HG03521 (cell line): ENCODE results near the gene SLFN14.
"Not testable (repeated sequence)": the region's sequence is repeated elsewhere in the genome, so short reads cannot be mapped to it uniquely, and the experiment has no call there.

Source experiments
- ATAC-seq: cut with Tn5 transposase; IDR thresholded peaks from one replicate; pipeline ENCODE4 v1.9.1; 2021; ENCODE audit warnings: mild to moderate bottlenecking, moderate library complexity; ENCODE audit not compliant: unreplicated experiment

Gene SLFN14

DNA sequence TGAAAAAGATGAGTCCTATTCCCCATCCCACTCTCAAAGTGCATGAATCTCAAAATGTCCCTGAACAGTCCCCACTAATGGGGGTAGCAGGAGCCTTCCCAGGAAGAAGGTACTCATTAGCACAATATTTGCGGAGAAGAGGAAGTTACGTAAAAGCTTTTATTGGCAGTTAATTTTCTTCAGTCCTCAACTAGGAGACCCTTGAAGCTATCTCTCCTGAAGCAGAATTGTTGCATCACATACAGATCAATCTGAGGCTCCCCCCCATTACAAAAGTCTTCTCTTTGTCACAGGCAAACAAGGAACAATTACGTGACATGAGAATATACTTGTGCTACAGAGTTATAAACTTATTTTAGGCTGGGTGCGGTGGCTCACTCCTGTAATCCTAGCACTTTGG, 37.3 kb downstream of the SLFN14 start:
- ATAC-seq, result no peak

DNA sequence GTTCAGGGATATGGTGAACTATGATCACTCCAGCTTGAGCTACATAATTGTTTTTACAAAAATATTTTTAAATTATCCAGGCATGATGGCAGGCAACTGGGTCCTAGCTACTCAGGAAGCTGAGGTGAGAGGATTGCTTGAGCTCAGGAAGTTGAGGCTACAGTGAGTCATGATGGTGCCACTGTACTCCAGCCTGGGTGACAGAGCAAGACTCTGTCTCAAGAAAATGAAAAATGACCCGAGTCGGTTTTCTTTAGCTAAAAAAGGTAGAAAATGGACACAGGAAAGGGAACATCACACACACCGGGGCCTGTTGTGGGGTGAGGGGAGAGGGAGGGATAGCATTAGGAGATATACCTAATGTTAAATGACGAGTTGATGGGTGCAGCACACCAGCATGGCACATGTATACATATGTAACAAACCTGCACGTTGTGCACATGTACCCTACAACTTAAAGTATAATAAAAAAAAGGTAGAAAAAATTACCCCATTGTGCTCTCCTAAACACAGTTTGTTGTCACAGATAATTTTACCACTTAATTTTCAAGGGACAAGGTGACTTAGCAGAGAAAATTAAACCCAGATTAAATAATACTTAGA, 38.9 kb downstream of the SLFN14 start:
- ATAC-seq, result not testable (repeated sequence)

DNA sequence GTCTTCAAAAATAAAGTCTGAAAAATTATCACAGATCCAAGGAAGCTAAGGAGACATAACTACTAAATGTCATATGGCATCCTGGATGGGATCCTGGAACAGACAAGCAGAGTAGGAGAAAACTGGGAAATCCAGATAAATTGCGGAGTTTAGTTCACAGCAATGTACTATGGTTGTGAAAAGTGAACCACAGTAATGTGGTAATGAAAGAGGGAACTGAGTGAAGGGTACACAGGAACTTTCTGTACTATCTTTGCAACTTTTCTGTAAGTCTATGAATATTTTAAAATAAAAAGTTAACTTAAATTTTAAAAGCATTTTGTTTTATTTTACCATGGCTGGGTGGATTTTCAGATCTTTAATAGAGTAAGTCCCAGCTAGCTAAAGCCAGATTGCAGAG, 39.5 kb downstream of the SLFN14 start:
- no peak for ATAC-seq

DNA sequence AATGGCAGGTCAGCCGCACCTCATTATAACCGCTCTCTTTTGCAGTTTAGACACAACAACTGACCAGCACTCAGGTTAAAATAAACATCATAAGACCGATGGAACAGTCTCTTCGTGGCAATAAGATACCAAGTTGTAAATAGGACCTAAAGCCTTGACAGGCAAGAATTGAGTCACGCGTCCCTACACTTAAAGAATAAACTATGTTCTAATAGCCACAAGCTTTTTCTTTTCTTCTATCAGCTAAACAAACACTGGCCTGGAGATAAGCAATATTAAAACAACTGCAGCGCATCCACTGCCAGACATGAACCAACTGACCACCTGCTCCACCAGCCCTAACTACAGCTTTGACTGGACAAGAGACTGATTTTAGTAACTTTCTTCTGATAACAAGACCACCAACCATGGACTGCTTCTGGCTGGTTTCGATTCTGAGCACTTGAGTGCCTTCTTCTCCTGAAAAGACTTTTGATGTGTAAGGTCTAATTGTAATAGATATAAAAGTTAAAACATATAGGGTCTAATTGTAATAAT, 40.6 kb downstream of the SLFN14 start:
- ATAC-seq, result no peak

DNA sequence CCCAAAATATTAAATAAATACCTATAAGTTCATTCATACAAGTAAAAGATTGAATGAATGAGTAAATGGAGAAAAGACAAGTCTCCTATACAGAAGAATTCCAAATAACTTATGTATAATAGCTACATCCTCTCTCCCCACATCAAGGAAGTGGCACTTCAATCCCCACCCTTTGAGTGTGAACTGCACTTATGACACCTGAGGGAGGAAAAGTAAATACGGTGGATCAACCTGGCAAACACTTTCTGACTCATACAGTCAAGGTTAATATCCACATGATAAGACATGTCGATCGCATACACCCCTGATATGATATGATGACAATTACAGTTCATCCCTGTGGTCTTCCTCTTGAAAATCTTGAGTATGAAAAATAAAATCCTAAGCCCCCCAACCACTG, 41.2 kb downstream of the SLFN14 start:
- ATAC-seq, result no peak

DNA sequence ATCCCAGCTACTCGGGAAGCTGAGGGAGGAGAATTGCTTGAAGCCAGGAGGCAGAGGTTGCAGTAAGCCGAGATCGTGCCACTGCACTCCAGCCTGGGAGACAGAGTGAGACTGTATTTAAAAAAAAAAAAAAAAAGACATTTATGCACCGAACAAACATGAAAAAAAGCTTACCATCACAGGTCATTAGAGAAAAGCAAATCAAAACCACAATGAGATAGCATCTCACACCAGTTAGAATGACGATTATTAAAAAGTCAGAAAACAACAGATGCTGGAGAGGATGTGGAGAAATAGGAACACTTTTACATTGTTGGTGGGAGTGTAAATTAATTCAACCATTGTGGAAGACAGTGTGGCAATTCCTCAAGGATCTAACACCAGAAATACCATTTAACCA, 42.2 kb downstream of the SLFN14 start:
- not testable (repeated sequence) for ATAC-seq

DNA sequence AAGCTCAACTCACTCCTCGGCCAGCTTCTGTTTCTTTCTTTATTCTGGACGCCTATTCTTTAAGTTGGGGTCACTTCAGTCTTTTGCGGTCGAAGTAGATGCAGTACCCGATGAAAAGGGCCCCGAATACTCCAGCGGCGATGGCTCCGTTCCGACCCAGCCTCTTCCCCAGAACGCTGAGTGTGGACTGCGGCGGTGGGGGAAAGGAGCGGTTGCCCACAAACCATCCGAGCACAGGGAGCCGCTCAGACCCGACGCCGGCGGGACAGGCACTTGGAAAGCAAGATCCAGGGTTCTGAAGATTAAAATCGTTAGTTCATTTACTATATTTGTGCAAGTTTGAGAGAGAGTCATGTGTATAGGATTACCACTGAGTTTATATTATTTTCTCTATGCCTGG, 45.6 kb downstream of the SLFN14 start:
- ATAC-seq, result no peak

DNA sequence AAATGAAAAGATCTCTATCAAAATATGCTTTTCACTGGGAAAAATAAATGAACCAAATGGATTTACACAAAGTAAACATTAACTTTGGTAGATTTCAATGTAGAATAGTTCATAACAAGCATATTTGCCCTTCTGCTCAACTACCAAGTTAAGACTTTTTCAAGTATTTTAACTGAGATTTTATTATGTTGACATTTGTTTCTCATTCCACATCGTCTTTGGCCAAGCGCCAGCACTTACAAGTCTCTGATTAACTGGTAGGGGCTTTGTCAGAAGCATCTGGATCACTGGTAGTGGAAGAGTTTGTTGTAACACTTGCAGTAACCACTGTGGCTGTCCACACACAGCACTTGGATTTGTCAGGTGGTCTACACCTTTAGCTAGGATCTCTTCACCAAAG, 46.1 kb downstream of the SLFN14 start:
- ATAC-seq, result no peak
